ENCODE measurements around the gene RFX8. TPM values are rescaled to one million over a fixed set of nuclear protein-coding genes. Genes with fewer than 3 reads are reported as not detected.
"Not testable (repeated sequence)": the region's sequence is repeated elsewhere in the genome, so short reads cannot be mapped to it uniquely, and the experiment has no call there.

RFX8 gene
- polyA plus RNA-seq, 12 donors: 1.5 to 4.2 (median 2.9) TPM; not detected in 2

DNA sequence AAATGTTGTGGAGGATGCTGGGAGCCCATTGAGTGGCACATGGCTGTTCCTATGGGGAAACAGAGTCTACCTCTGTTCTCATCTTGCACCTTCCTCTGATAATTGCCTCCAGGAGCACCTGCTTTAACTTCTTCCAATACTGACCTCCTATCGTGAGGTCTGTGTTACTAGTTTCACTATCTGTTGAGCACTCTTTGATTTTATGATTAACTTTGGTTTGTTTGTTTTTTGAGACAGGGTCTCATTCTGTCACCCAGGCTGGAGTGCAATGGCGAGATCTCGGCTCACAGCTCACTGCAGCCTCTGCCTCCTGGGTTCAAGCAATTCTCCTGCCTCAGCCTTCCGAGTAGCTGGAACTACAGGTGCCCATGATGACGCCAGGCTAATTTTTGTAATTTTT is 12.1 kb upstream of the RFX8 start:
- DNase-seq: no peak

DNA sequence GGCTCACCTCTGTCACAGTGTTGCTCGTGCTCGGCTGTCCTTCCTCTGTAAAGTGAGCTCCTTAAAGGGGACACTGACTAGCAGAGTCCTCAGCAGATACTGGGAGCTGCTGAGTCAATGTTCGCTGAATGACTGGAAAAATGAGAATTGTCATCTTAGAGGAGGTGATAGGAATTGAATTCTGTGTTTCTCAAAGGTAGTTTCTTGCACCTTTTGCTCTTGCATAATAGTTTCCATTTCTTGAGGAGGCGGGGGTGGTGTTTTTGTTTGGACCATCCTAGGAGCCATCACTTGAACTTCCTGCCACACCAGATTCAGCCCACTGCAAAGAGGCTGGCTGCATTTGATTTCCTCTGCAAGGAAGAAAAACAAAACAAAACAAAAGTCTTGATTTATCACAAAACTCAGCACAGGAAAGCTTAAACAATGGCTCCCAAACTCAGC is 11.4 kb upstream of the RFX8 start:
- no peak for DNase-seq

DNA sequence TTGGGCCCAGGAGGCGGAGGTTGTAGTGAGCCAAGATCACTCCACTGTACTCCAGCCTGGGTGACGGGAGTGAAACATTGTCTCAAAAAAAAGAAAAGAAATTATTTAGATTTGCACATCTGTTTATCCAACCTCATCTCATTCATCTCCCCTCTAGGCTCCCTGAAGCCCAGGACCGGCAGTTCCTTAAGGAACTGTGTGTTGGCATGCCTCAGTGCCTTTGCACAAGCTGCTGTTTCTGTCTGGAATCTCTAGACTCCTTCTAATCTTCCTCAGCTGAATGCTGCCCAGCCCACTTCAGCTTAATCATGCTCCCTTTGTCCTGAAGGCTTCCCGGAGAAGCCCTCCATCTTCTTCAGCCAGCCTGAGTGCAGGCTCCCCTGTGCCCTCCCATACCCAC is 10.9 kb upstream of the RFX8 start:
- DNase-seq: no peak

DNA sequence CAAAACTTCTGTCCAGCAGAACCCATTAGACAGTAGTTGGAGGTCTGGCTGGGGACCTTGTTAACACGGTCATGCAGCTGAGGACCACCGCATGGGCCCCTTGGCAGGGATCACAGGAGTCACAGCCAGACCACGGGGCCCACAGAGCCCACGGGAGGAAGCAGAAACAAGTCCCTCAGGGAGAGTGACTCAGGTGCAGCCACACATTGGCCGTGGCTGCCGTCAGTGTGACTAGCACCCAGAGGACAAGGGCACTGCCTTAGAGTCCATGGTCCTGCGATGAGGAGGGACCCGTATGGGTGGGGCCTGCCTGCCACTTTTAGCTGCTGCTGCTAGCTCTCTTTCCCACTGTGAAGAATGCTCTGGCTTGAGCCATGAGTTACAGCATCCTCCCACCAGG is 5.9 kb upstream of the RFX8 start:
- DNase-seq: no peak

DNA sequence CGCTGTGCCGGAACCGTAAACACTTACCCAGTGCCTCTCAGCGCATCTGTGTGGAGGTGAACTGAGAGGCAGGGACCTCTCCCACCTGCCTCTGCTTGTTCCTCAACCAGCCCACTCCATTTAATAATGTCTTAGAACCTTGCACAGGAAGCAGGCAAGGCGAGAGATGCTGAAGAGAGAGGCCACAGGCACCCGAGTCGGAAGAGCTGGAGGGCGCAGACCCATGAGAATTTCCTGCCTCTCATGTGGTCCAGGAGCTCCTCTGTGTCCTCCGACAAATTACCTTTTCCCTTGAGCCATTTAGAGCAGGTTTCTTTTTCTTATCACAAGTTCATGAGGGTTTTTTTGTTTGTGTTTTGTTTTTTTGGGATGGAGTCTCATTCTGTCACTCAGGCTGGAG is 4.9 kb upstream of the RFX8 start:
- DNase-seq: no peak

DNA sequence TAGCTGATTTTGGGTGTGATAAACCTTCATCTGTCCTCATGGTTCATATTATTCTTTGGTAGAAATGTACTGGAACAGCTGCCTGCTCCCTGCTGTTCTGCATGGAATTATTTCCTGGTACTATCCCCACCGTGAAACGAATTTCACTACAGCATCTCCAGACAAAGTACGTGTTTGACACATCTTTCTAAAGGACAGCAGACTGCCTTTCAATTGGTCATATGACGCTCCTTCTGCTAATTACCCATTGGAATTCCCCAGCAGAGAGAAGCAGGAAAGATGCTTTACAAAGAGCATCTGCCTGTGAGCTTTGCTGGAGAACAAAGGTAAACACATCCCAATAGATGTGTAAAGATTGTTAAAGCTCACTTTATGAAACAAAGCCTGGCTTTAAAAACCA is 4.4 kb upstream of the RFX8 start:
- DNase-seq: no peak

DNA sequence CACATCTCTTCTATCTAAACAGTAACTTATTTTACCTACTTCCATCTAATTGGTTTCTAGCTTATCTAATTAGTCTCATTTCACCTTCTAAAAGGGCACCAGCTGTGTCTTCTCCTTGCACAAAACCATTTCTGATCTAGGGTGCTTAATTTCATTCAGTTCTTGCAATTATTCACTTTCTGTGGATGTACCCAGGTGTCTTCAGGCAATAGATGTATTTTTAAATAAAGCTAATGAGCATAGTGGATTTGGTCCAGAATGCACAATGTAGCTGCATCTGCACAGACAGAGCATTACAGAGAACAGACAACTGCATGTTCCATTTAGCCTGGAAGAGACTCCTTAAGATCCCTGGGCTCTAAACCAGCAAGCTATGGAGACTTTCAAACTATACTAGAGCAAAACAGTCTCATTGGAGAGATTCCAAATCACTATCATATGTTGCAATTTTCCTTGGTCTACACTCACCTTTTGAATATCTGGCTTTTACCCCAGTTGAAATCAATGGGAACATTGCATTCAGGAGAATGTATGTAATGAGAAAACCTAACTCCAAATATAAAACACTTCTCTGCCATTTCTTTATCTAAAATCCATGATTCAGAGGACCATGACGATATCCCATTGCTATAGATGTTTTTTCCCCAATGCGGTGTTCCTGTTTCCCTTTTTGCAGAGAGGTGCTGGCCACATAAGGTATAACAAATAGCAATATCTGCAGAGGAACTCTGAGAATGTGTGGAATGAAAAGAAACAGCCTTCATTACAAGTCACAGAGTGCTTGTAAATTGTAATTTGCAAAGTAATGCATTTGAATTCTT is 3.5 kb upstream of the RFX8 start:
- peak; percentile 30 for DNase-seq

DNA sequence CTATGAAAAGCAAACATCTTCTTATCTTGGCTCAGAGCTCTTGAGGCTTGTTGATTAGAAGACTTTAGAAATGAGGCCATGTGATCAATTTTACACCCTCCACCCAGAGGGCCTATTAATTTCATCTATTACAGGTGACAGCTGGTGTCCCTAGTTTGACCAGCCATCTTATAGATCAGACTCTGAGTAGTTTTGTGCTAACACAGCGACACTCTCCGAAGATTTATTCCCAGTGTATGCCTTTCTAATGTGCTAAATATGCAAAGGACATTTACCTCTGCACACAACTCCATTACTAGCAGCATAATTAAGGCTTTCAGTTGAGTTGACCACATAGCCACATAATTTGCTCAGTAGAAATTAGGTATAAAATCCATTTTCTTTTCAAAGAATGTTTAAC is 2.6 kb upstream of the RFX8 start:
- DNase-seq: no peak

DNA sequence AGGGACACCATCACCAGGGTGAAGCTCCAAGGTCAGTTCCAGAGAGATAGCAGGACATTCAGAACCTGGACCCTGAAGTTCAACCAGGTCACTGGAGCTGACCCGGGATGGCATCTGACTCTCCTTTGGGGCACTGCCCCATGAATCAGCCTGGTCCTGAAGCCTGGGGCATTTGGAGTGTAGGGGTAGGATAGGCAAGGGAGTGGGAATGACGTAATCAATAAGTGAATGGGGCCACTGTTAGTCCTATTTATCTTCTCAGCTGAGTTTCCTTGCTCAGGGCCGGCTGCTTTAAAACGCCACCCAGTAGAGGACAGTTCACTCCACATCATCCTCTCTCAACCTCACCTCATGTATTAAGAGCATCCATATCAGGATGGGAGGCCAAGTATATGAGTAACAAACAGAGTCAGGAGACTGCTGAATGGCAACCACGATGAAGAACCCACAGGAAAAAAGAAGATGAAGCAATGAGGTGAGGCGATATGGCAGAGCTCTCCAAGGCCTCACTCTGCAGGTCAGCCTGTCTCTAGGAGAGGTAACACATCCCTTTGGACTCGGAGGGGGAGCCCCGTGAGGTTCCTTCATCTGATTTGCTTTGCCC is 1.8 kb upstream of the RFX8 start:
- DNase-seq: no peak

DNA sequence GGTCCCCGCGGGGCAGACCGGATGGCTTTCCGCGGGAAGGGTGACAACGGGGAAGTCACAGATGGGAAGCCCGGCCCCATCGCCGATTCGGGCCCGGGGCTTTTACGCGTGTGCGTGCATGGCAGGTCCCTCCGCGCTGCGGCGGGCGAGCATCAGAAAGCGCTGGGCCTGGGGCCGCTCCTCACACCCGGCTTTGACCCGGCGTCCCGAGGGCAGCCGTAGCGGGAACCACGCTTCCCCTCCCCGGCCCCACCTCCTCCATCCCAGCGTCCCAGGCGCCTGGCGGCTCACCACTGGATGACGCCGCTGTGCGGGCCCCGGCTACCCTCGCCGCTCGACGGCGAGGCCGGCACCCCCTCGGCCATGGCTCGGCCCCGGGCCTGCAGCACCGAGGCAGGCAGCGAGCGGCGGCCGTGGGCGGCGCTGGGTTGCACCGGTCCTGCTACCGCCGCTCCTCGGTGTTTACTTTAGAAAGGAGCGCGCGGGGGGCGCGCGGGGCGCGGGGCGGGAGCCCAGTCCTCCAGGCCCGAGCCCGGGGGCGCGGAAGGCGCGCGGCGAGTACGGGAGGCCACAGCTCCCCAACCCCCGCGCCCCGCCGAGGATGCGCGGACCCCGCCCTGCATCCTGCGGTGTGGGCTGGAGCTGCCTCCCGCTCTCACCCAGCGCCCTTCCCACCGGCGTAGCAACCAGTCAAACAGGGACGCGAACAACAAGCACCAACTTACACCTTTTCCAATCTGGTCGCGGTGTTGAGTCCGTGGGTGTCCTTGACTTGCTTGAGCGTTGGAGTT is 806 bp downstream of the RFX8 start:
- DNase-seq: peak; percentile 67

DNA sequence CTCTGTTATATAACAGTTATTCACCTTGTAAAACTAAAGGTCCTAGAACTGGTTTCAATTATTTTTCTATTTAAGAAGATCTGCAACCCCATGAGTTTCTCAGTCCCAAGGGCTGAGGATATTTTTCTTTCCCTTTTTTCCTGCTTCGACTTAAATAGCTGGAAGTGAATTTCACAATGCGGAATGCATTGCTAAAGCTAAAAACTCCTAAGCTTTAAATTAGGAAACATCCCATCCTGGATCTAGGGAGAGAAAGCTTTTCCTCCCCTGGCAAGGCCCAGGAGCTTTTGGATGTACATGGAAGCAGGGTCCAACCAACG is 1.4 kb downstream of the RFX8 start:
- no peak for DNase-seq

DNA sequence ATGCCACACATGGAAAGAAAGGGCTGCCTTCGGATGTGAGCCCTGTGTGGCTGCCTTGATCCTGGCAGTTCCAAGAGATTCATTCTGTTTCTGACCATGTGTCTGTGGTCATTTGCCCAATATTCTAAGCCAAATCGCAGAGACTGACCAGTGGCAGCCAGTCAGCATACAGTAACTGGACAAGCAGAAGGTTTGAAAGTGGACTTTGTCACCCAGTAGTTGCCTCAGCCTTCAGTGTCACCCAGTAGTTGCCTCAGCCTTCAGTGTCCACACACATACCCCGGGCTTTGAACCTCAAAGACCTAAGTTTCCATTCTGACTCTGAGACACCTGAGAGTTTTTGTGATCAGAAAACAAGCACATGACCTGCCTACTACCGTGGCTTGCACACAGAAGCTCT is 5.0 kb downstream of the RFX8 start:
- no peak for DNase-seq

DNA sequence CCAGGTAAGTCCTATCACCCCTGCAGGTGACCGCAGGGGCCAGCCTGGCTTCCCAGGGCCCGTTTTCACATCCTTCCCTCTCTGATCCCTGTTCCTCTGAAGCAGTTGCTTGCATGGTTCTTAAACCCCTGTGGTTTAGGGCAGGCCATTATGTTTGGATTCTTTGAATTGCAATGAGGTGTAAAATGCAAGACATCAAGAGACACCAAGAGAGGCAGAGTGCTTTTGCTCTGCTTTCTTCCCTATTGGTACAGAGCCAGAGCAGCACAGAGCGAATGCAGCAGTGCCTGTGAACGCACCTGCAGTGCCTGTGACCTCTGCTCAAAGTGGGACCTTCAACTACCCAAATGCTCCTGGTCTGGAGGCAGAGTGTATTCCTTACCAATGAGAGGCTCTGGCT is 7.6 kb downstream of the RFX8 start:
- DNase-seq: no peak

DNA sequence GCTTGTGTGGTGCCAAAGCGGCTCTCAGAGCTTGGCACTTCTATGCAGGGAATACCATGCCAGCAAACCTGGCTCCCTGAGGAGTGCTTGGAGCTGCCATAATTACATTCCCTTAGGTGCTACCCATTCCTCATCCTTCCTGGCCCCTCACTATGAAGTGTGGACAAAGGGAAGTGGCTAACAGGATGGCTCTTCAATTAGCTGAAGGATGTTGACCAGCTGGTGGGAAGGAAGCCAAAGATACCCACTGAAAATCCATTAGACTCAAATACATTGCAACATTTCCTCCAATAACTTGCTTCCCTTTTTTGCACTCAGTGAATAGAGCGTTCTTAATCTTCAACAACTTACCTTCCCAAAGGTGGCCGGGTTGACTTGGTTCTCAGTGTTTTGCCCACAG is 8.5 kb downstream of the RFX8 start:
- no peak for DNase-seq

DNA sequence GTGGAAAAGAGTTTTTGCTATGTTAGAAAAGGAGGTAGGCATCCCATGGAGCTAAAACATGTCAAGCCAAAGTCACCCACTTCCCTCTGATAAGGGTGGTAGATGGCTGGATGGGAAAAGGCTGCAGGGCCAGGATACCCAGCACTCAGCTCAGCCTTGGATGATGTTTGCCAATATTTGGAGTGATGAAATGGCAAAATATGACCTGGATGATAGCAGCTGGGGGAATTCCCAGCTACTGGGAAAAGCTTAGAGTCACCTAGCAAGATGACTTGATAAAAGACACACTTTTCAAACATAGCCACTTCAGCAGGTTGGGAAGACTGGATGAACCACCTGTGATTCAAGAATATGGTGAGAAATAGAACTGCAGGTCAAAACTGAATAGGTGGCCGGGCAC is 10.1 kb downstream of the RFX8 start:
- DNase-seq: no peak

DNA sequence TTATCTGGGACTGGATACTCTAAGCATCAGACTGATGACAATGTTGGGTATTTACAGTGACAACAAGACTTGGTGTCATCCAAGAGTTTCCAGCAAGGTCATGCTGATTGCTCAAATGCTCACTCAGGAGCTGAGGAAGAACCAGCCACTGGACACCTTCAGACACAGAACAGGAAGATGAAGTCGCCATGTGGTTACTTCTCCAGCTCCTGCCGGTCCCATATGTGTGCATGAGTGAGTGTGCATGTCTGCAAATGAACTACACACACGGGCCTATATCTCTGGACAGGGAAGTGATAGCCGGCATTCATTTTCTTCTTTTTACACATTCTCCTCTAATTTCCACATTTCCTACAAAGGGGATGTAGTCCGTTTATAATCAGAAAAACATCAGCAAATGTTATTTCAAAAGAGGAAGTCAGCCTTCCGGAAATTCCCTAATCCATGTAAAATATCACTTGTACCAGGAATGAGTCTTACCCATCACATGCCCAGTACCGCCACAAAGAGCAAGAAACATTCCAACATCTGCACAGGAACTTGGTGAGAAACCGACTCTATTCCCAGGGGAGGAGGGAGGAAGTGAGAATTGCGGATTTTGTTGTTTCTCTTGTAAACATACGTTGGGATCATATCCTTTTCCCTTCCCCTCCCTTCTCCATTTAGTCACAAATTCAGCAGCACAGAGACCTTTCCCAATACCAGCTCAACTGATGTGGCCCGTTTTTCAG is 10.8 kb downstream of the RFX8 start:
- peak; percentile 33 for DNase-seq

DNA sequence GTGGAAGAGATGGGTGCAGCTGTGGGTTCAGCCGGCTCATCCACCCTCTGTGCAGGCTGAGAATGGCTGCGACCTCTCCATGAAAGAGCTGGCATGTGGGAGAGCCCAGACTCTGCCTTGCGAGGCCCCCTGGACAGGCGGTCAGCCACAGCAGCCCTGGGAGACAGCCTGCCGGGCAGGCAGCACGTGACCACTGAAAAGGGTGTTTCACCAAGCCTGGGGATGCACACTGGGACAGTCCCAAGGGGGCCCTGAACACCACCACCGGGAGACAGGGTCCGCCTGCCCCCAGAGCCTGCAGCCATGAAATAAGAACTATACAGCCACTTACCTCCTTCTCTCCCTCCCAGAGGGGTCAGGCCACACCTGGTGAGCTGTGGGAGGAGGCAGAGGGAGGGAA is 11.5 kb downstream of the RFX8 start:
- no peak for DNase-seq

DNA sequence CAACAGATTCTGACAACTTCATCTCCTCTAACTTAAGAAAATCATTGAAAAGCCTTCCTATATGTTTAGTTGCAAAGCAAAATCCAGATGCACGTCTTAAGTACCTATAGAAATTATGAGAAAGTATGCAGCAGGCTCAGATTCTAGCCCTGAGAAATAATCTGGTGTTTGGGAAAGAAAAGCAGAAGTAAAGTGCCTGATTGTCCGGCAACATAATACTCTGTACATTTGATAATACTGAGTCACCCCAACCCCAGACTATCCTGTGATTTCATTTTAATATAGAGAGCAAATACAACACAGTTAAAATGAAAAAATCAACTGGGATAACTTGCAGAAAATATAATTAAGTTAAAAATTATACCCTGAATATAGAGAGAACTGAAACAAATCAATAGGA is 13.5 kb downstream of the RFX8 start:
- DNase-seq: no peak

DNA sequence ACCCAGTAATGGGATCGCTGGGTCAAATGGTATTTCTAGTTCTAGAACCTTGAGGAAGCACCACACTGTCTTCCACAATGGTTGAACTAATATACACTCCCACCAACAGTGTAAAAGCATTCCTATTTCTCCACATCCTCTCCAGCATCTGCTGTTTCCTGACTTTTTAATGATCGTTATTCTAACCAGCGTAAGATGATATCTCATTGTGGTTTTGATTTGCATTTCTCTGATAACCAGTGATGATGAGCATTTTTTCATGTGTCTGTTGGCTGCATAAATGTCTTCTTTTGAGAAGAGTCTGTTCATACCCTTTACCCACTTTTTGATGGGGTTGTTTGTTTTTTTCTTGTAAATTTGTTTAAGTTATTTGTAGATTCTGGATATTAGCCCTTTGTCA is 20.5 kb downstream of the RFX8 start:
- DNase-seq: not testable (repeated sequence)

DNA sequence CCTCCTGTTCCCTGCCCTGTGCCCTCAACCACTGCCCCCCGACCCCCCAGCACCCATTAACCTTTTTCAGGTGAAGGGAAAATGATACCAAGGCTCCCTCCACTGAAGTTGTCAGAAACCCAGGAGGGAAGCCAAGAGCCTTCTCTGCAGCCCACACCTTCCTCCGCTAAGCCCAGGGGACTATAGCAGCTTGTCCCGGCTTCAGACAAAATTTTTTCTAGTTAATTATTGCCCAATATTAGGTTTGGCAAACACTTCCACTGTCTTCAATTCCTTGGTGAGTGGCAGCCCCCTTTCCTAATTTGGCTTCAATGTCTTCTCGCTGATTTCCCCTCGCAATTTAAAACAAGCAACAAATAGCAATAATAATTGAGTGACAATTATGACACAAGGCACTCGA is 23.9 kb downstream of the RFX8 start:
- DNase-seq: no peak

DNA sequence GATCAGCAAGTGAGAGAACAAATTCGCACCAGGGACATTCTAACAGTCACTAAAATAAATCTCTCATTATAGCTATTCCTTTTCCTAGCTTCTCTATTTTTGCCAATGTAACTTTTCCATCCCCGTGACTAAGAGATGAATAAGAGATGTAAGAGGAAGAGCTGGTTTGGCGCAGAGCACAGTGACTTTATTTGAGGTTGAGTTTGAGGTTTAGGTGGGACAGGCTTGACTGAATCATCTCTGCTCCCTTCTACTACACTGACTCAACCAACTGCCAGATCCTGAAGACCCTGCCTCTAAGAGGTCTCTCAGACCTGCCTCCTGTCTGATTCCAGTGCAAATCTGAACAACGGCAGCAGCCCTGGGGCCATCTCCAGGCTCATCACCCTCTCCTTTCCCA is 28.0 kb downstream of the RFX8 start:
- no peak for DNase-seq

DNA sequence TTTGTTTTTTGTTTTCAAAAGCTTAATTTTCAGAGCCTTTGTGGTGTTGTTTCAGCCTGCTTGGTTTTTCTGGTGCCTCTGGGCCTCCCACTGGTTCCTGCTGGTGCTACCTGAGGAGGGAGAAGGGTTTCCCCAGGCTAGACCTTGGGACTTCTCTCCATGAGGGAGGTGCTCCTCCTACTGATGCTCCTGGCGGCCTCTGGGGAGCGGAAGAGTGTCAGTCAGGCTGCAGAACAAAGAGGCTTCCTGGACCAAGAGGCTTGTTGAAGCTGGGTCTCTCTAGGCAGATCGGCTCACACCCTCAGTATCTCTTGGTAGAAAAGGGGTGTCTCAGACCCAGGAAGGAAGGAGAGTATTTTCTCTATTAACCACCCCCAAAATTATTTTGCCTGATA is 32.2 kb downstream of the RFX8 start:
- no peak for DNase-seq

Measured in muscle of arm (tissue), 12 donors.